ENCODE data around the gene DNAJB11. TPM values are rescaled to one million over a fixed set of nuclear protein-coding genes. Genes with fewer than 3 reads are reported as not detected.
A peak's percentile ranks its signal among the peaks of the same experiment; 100 is the strongest.

The DNAJB11 gene
- total RNA-seq, 1 donor from 2014 or later, result 24.6 TPM

DNA sequence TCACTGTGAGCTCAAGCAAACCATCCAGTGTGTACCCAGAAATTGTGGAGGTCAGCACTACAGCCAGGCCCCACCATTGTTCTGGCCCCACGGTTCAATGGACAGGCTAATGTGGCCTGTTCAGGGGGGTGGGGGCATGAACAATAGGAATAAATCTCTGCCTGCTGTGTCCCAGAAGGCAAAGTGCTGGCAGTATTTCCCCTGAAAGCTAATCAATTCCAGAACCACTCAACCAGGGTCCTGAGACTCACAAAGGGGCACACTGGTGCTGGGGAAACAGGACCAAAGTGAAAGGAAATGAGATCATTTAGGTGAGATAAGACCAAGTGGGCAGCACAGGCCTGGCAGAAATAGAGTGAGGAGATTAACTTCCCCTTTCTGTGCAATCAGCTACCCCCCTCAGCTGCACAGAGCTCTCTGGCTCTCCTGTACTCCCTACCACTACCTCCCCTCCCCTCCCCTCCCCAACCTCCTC, 37.9 kb upstream of the DNAJB11 start:
- intact Hi-C loops (cut with micrococcal nuclease), result no loop called here
- DNase-seq, result no peak
- no peak for TF ChIP-seq CTCF (IDR thresholded peaks at IDR 0.05; ENCODE audit: borderline replicate concordance)
- Histone ChIP-seq H3K4me1 (peaks cover 11% of the 10 kb centered on the region), H3K36me3 (no peaks in the 10 kb centered on the region), H3K27me3 (ENCODE audit: low read depth) (no peaks in the 10 kb centered on the region), H3K27ac (replicated peaks) (no peak overlapping the region), H3K9me3 (replicated peaks) (no peaks in the 10 kb centered on the region), H3K4me3 (no peak overlapping the region)

DNA sequence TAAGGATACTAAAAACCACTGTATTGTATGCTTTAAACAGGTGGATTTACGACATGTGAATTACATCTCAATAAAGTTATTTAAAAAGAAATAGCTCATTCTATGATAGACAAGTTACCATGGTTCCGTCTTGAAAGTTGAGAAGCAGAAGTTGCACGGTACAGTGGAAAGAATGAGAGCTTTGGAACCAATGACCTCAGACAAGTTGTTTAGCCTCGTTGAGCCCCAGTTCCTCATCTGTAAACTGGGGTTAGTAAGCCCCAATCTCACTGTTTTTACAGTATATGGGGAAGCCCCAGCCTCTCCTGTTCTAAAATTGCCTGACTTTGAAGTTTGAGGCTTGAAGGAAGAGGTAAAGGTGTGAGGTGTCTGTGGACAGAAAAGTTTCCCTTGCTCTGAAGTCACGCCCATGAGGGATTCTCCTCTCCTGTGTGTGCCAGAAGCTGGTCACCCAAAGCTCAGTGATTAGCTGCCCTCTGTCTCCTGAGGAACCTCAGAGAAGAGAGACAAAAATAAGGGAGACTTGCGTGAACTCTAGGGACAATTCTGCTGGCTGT, 36.3 kb upstream of the DNAJB11 start:
- no peak overlapping the region for H3K27ac ChIP-seq (replicated peaks)
- no peak for DNase-seq
- intact Hi-C loops (cut with micrococcal nuclease), result no loop called here
- no peak for TF ChIP-seq CTCF (IDR thresholded peaks at IDR 0.05; ENCODE audit: borderline replicate concordance)
- H3K27me3 ChIP-seq (ENCODE audit: low read depth), result no peaks in the 10 kb centered on the region
- H3K36me3 ChIP-seq, result no peaks in the 10 kb centered on the region
- H3K4me3 ChIP-seq, result no peak overlapping the region
- H3K9me3 ChIP-seq (replicated peaks), result no peaks in the 10 kb centered on the region
- peaks cover 11% of the 10 kb centered on the region for H3K4me1 ChIP-seq

DNA sequence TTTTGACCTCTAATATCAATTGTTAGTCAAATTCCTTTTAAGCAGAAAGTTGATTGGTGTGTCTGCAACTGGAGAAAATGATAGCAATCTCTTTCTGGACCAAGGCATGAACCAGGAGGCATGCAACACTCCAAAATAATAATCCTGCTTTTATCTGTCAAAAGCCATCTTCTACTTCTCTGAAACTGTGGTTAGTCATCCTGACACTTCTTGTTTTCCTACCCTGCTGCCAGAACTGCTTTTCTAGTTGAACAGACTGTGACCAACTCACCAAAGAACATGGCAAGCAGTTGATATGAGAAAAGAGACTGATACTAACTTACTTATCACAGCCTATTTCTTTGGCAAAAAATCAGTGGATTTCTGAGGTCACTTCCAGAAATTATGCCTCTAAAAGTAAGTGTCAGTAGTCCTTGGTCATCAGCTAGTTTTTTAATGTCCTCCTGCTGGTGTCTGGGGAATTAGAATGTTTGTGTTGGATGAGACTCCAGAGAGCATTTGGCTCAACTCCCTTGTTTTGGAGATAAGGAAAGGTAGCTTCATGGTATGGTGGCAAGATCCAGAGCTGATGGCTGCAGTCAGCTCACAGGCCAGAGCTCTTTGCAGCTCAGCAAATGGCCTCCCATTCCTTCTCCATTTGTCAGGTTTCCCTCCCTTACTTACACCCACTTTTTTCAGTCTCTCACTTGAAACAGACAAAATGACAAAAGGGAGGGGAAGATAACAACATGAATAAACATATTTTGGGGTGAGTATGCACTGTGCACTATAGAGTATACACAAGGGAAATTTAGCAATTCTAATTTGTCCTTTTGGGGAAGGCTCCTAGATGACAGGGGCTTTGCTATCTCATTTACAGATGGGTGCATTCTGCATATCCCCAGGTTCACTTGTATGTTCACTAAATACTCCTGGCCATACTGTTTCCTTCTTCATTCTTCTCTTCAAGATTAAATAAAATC, 33.4 kb upstream of the DNAJB11 start:
- intact Hi-C loops (cut with micrococcal nuclease), result no loop called here
- no peak overlapping the region for H3K27ac ChIP-seq (replicated peaks)
- H3K4me3 ChIP-seq, result no peak overlapping the region
- no peaks in the 10 kb centered on the region for H3K36me3 ChIP-seq
- no peak for TF ChIP-seq CTCF (IDR thresholded peaks at IDR 0.05; ENCODE audit: borderline replicate concordance)
- DNase-seq, result no peak
- H3K9me3 ChIP-seq (replicated peaks), result no peaks in the 10 kb centered on the region
- no peaks in the 10 kb centered on the region for H3K27me3 ChIP-seq (ENCODE audit: low read depth)
- H3K4me1 ChIP-seq, result peaks cover 20% of the 10 kb centered on the region

DNA sequence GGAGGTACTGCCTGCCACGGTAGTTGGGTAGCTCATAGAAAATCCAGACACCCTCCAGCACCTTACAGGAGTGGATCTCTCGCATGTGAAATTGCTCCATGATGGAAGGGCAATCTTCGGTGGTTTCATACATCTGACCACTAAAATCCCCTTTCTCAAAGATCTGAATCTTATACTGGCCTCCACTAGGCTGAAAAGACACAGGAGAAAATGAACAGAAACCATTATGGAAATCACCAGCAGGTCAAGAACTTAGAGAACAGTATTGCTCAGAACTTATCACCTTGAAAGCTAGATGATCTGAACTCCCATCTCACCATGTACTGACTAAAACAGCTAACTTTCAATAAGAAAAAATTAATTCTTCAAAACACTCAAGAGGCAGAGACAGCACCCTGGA, 31.7 kb upstream of the DNAJB11 start:
- H3K27me3 ChIP-seq (ENCODE audit: low read depth), result no peaks in the 10 kb centered on the region
- peaks cover under 1% of the 10 kb centered on the region for H3K36me3 ChIP-seq
- H3K9me3 ChIP-seq (replicated peaks), result no peaks in the 10 kb centered on the region
- no peak overlapping the region for H3K27ac ChIP-seq (replicated peaks)
- TF ChIP-seq CTCF (IDR thresholded peaks at IDR 0.05; ENCODE audit: borderline replicate concordance), result no peak
- H3K4me3 ChIP-seq, result no peak overlapping the region
- peaks cover 20% of the 10 kb centered on the region for H3K4me1 ChIP-seq
- DNase-seq, result no peak
- intact Hi-C loops (cut with micrococcal nuclease), result no loop called here

DNA sequence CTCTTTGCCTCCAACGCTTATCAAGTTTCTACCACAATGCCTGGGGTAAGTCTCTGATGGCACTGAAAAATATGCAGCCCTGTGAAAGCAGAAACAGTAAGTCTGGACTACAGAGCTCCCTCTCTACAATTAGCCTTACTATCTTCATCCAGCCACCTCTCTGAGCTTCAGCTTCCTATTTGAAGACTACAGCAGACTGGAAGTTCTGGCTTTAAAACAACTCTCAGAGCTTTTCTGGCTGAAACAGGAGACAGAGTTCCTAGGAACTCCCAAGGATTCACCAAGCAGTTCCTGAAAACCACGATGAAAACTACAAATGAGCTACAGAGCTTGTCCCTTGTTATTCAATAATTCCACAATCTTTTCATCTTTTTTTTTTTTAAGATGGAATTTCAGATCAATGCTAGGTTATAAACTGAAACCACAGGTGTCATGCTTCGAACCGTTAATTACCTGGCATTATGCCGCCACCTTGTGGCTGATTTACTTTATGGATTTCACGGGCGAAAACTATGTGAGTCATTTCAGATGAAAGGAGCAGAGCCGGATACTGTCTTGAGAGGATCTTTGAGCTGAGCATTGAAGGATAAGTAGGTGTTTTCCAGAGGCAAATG, 30.2 kb upstream of the DNAJB11 start:
- intact Hi-C loops (cut with micrococcal nuclease), result loop anchor here (5.0 to 10.0 kb wide), 2 partner anchors 286 to 558 kb away; no protein-coding TSS in a partner anchor
- peak; percentile 74 for TF ChIP-seq CTCF (IDR thresholded peaks at IDR 0.05; ENCODE audit: borderline replicate concordance)
- Histone ChIP-seq H3K9me3 (replicated peaks) (no peaks in the 10 kb centered on the region), H3K27ac (replicated peaks) (no peak overlapping the region), H3K36me3 (peaks cover 16% of the 10 kb centered on the region), H3K27me3 (ENCODE audit: low read depth) (no peaks in the 10 kb centered on the region), H3K4me1 (peaks cover 20% of the 10 kb centered on the region), H3K4me3 (peak overlapping the region; percentile 40)
- peak; percentile 30 for DNase-seq

Data from left ventricle myocardium inferior (tissue), 1 donor.